Stimulated activated CD8-positive, alpha-beta memory T cell treated with anti-CD3 and anti-CD28 coated beads, Interleukin-7, amount 100 ng/mL, for 24 hours (primary cell): ENCODE data around the gene NKRF.
"Not testable (repeated sequence)": the region's sequence is repeated elsewhere in the genome, so short reads cannot be mapped to it uniquely, and the experiment has no call there.

Source experiments
- DNase-seq: peaks from one replicate; pipeline ENCODE4 v3.0.0-alpha.2; 2020; ENCODE audit warnings: low read depth

The NKRF gene

DNA sequence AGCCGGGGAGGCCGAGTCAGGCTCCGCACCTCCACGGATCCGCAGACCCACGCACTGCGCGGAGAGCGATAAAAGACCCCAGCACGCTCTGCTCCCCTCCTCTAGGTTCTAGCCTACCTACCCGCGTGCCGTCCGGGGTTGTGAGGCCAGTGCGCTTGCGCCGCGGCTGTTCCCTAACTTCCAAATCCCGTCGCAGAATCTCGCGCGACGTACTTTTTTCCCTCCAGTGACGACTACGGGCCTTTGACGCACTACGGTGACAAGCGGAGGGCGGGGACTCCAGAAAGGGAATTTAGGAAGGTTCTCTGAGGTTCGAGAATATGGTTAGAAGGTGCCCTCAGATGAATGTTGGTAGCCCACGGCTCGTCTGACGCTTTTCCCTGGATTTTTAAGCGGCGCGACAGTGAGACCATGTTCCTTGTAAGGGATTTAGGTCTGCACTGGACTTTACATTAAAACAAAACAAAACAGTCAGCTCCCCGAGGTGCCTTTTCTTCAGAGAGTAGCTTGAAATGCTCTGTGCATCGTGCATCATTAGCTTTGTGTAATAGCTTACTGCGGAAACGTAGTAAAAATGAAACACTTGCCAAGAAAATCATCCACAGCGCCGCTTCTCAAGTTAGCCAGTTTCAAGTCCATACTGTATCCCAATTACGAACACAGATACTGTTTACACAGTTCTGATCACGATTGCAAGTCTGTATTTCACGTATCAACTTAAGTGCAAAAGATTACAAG lies at the start of gene NKRF:
TSS of gene NKRF (minus strand) at position 145 of the 738 bp plus-strand sequence.
- peak; percentile 71 for DNase-seq

DNA sequence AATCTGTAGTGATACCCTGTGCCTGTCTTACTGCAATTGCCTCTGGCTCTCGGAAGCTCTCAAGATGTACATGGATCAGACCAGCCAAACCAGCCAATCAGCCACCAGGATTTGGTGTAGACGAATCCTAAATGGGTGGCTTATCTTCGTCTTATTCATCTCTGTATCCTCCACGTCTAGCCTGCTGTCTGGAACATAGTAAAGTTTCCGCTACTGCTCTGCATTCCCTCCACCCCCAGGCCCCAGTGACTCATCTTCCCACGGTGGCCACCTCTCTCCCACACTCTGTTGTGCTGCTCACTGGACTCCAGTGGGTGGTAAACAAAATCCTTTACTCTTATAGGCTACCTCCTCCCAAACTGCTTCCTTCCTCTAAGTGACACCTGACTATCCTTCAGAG lies 48.9 kb upstream of the NKRF start:
- peak; percentile 17 for DNase-seq

DNA sequence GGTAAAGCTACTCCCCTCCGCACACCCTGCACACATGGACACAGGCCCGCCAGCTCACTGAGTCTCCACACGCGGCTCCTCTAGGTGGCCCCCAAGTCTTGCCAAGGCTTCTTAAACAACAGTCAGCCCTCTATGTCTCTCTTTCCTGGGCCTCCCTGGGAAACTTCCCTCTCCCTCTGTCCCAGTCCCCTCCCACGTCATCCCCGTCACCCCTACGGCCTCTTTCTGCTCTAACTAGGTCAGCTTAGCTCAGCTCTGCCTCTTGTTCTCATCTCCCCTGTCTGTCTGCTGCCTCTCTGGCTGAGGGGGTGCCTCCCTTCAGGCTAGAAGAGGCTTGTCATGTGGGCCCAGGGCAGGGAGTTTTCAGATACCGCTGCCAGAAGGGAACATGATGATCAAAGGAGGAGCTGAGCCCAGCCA lies 47.9 kb upstream of the NKRF start:
- DNase-seq = no peak

DNA sequence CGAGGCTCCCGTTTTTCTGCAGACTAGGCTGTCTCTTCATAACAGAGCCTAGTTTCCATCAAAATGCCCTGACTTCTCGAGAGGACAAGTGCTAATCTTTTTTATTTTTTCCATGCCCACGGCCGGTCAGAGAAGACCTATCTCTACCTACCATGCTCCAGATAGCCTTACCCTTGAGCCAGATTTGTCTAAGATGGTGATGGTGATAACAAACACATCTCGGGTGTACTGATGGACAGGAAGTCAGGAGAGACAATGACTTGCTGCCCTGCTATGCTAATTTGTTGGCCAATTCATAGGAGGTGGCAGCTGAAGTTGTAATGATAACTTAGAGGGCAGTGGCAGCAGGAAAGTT lies 42.2 kb upstream of the NKRF start:
- DNase-seq = no peak

DNA sequence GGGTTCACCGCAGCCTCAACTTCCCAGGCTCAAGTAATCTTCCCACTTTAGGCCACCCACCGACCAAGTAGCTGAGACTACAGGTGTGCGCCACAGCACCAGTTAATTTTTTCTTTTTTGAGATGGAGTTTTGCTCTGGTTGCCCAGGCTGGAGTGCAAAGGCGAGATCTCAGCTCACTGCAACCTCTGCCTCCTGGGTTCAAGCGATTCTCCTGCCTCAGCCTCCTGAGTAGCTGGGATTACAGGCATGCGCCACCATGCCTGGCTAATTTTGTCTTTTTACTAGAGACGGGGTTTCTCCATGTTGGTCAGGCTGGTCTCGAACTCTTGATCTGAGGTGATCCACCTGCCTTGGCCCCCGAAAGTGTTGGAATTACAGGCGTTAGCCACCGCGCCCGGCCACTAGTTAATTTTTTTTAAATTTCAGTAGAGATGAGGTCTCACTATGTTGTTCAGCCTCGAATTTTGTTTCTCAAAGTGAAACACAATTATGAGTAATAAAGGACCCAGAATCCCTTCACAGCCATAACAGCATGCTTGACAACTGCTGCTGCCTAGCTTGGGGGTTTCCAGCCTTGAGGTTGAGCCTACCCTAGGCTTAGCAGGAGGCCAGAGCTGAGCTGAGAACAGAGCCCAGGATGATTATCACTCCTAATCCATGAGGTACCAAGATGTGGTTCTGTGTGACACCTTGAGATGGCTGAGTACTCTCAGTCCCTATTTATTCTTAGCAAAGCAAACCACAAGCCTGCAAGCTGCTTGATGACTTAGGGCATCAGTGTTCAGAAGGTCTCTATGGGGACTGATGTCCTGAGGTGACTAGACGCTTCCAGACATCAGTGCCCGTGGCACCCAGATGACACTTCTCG lies 41.6 kb upstream of the NKRF start:
- peak; percentile 21 for DNase-seq

DNA sequence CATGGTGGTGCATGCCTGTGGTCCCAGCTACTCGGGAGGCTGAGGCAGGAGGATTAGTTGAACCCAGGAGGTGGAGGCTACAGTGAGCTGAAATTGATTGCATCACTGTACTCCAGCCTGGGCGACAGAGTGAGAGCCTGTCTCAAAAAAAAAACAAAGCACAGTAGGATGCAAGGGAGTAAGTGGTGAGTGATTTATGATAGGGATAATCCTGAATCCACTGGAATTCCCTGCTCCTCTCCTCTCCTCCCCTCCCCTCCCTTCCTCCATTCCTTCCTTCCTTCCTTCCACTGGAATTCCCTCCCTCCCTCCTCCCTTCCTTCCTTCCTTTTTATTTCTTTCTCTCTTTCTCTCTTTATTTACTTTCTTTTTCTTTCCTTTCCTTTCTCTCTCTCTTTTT lies 40.9 kb upstream of the NKRF start:
- DNase-seq = no peak

DNA sequence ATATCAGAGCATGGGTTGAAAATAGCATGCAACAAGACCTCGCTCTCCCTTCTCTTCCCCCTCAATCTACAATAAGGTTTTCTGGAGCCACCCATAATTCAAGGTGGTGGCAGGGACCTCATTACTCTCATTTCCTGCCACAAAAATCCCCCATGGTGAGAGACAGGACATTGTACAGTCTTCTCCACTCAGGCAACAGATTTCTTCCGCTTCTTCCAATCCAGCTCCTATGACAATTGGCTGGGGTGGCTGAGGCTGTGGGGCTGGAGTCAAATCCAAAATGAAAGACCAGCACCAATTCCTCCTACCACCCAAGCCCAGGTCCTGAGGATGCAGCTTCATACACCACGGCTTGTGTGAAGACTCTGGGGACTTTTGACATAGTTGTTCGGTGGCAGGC lies 40.3 kb upstream of the NKRF start:
- no peak for DNase-seq

DNA sequence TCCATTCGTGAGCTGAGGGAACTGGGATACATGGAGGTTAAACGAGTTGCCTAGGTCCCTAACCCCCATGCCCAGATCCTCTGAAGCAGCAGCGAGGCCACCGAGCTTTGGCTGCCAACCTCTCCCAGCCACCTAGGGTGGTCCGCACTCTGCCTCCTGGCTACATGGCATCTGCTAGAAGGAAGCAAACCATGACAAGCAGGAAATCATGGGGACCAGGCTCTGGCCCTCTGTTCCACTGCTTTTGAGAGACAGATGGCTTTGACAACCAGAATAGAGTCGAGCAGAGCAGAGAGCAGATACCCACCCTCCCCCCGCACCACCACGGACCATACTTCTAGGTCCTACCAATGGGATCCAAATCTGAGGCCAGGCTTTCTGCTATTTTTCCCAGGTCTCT lies 37.5 kb upstream of the NKRF start:
- DNase-seq = no peak

DNA sequence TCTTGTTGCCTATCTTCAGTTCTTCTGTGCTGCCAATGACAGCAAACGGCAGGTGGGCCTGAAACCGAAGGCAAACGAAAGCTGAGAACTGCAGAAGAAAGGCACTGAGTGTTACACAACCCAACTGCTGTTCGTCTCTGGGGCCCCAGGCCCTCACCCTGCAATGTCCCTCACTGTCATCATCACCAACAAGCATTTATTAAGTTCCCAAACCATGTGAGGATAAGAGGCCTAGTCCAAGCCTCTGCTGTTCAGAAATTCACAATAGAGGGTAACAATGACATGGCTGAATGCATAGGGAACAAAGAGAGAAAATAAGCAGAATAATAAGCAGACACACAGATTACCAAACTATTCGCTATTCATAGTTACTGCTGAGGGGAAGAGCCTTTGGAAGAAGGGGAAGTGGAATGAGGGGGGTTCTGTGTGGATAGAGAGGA lies 34.5 kb upstream of the NKRF start:
- DNase-seq = no peak

DNA sequence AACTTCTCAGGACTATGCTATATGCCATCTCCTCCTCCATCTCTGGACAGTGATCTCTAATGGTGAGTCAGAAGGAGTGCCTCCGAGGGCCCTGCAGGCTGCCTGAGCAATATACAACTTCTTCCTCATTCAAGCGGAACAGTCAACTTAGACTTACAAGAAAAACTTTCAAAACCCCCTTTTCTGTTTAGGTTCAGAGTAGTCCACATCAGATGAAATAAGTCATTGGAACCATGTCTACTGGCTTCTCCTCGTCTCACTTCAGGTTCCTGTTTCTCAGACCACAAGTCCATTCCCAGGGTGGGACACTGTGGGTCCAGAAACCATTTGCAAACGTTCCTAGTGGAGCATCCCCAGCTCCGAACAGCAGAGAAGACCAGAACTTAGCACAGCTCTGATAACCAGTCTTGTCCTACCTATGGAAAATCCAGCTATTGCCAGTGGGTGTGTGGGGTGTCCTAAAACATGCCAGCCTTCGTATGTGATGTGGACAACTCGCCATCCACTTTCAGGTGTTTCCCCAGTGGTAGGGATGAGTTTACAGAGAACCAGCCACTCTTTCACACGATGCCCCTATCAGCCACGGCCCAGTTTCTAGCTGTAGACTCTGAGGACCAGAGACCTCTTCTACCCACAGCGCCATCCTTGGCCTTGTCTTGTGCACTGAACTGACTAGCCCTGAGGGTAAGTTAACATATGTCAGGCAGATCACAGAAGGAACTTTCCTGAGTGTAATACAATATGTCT lies 32.7 kb upstream of the NKRF start:
- no peak for DNase-seq

DNA sequence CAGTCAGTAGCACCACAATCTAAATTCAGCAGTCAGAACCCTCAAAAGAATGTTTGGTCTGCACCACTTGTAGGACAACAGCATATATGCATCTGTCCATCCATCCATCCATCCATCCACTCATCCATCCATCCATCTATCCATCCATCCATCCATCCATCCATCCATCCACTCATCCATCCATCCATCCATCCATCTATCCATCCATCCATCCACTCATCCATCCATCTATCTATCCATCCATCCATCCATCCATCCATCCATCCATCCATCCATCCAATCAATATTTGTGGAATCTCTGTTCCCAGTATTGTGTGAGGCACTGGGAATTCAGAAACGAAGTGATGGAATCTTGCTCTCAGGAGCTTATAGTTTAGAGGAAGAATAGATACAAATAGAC lies 31.2 kb upstream of the NKRF start:
- DNase-seq = not testable (repeated sequence)

DNA sequence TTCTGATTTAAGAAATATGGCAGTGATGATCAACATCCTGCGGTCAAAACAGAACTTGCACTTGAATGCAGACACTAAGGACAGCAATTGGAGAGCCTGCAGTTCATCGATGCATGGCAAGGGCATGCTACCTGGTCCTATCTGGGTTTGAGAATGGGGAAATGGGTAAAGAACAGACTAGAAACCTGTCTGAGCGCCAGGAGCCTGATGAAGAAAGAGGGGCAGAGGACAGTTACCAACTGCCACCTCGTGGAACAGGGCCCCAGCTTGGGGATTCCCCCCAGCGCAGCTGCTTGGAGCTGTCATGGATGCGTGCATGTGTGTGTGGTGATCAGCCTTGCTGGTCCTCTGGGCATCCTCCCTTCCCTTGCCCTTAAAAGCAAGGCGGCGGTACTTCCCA lies 30.2 kb upstream of the NKRF start:
- no peak for DNase-seq

DNA sequence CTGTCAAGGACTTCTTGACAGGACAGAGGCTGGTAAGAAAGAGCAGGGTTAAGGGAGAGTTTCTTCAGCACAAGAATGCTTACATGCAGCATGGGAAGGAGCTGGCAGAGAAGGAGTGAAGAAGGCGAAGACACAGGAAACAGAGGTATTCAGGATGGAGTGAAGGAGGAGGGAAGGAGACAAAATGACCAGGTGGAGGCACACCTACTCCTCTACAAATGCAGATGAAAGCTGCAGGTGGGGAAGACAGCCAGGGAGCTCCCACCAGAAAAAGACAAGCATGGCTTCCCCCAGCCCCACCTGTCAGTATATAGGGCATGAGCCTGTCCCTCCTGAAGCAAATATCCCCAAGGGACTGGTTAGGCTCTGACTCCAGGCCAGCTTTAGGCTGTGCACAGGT lies 29.6 kb upstream of the NKRF start:
- no peak for DNase-seq

DNA sequence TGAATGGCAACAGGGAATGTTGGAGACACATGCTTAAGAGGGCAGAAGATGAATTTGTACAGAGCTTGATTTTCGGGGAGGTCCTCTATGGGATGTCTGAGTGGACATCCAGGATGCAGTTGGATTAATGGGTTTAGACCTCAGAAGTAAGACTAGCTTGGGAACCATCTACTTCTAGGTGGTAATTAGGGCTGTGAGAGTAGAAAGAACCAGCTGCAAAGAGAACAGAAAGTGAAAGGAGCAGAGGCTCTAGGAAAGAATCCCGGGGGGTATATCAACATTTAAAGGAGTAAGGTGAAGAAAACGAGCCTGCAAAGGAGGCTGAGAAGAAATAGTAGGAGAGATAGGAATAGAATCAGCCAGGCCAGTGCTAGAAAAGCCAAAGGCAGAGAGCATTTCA lies 29.0 kb upstream of the NKRF start:
- DNase-seq = no peak

DNA sequence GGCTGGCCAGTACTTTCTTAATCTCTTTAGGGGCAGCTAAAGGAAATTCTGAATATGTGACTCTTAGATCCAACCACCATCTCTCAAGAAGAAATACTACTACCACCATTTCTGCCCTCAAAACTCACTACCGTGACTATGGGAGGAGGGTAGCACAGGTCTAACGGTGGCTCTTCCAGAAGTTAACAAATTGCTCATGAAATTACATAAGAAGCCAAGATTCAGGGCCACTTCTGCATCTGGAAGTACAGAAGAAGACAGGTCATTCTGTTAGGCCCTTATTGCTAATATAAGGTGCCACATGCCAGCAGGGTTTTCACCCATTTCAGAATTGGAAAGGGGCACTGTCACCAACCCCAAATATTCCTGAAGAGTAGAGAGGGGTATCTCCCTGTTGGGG lies 19.6 kb upstream of the NKRF start:
- no peak for DNase-seq

DNA sequence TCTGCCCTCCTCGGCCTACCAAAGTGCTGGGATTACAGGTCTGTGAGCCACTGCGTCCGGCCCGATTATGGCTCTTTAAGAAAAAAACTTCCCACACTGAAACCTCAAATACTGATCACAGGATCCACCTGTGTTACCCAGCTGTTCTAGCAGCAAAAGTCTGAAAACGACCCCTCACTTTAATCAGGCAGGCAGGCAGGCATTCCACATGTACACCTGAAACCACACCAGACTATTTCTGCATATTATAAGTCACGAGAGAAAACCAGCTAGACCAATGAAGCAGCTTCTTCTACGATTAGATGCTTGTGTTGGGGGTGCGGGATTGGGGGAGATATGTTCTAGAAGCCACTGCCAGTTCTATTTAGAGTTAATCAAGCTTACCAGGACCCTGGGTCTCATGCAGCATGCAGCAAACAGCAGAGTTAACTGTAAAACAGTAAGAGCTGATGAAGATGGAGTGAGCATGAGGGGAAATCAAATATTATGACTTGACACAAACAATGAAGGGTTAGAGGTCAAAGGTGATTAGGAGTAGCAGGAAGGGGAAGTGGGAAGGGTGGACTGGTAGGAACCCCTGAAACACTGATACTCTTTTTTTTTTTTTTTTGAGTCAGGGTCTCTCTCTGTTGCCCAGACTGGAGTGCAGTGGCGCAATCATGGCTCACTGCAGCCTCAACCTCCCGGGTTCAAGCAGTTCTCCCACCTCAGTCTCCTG lies 18.9 kb upstream of the NKRF start:
- DNase-seq = no peak

DNA sequence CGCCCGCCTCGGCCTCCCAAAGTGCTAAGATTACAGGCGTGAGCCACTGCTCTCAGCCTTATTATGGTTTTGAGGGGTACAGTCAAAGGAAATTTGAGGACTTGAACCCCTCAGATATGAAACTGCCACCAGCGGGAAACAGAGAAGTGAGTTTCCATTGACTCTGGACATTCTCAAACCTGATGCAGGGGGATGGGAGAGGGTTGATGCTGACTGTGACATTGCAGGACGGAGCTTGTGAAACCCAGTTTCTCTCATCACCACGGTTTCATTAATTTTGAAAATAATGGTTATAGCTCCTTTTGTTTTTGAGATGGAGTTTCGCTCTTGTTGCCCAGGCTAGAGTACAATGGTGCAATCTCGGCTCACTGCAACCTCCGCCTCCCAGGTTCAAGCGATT lies 18.2 kb upstream of the NKRF start:
- no peak for DNase-seq

DNA sequence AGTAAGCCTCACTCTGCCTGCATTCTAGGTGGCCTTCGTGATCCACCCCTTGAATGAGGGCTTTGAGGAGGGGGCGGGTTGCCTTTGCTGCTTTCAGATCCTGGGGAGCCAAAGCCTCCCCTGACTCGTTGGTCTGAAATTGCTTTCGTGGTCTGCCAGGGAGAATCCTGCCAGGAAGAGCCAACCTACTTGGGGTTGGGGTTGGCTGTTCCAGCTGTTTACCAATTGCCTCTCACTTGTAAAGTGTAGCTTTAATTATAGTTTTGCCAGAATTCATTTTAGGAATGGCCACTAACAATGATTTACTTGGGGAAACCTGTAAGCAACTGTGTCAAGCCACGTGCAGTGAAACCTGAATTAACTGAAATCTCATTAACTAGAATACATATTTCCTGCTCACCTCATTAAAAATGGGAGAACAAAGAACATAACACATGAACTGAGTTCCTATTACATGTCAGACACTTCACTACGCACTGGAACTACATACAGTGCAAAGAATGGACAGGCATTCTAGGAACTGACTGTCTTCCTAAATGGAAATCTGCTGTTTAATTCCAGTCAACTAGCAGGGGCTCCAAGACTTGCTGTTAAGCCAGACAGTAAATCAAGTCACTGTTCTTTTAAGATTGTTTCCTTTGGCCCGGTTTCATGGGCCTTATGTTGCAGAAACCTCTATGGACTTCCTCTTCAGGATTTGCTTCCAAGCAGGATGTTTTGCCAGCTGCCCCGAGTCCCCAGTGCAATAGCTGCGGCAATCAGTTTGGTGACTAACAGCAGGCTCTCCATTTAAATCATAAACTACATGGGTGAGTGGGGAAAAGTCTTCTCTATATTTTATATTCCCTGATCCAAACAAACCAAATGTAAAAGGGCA lies 16.4 kb upstream of the NKRF start:
- no peak for DNase-seq

DNA sequence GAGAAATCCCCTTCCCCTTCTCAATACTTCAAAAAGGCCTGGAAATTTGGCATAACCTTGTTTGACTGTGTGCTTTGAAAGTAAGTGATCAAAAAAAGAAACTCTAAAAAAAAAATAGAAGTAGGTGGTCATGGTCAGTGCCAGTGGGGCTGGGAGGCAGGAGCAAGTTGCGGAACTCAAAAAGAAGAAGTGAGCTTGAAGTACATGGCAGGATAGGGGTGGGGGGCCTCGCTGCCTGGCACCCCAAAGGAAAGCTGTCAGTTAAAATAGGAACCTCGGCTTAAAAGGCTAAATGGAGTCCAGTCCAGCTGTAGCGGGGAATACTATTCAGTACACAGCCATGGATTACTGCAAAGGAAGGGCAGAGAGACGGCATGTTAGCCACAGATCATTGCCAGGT lies 12.2 kb upstream of the NKRF start:
- no peak for DNase-seq

DNA sequence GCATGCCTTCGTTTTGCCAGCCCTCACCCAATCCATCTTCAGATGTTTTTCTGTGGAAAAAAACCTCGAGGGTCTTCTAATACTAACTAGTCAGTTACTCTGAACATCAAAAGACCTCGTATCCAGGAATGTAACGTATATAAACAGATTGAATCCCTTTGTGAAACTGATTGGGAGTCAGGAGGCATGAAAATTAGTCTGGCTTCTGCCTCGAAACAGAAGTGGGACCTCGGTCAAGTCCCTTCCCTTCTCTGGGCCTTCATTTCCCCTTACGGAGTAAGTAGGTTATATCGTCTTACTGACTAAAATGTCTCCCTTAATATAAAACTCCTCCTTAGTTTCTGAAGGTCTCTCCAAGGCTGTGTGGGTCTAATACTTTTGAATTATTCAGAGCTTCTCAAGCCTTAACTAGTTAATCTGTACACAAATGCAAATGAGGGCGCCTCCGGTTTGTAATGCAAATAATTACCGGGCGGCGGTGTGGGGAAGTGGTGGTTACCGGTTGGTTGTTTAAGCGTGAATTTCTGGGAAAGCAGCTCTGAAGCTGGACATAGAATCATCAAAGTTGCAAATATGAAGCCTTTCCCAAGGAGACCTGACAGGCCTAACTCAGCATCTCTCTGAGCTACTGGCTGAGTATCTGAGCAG lies 11.4 kb upstream of the NKRF start:
- DNase-seq = no peak

DNA sequence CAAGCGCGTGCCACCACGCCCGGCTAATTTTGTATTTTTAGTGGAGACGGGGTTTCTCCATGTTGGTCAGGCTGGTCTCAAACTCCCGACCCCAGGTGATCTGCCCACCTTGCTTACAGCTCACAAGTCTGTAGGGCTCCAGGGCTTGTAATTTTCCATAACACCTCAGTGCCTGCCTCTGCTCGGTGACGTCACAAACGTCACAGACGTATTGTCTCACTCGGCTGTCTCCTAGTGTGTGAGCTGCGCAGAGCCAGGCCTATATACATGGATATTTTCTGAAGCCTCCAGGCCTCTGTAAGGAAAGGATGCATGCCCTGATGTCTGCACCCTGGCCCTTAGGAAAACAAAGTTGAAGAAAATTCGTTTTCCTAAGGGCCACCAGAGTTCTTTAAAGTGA lies 8.6 kb upstream of the NKRF start:
- DNase-seq = no peak
